T-helper 17 cell (primary cell): ENCODE results near the gene CSN1S1. TPM values are rescaled to one million over a fixed set of nuclear protein-coding genes. Genes with fewer than 3 reads are reported as not detected.

Experiments used
- total RNA-seq, 4 donors: library from RNA in 2 of 4; stranded (reverse) in 2 of 4; gene quantifications; one replicate each; pipeline ENCODE4 v1.2.3 and lab custom pipeline; 2022 to 2026

The CSN1S1 gene
- total RNA-seq, 2 donors from 2014 or later, result not detected

Other genes starting within 250 kb of the CSN1S1 start
- gene SULT1B1, start 170.4 kb upstream of the CSN1S1 start, total RNA-seq, result 1 to 10 TPM; 4.3 to 6.3 TPM
- not detected for gene SULT1E1, start 70.9 kb upstream of the CSN1S1 start, total RNA-seq
- gene CSN2, start 34.7 kb downstream of the CSN1S1 start, total RNA-seq, result not detected
- not detected for gene STATH, start 64.9 kb downstream of the CSN1S1 start, total RNA-seq
- gene HTN3, start 97.4 kb downstream of the CSN1S1 start, total RNA-seq, result not detected
- gene HTN1, start 119.4 kb downstream of the CSN1S1 start, total RNA-seq, result not detected
- gene PRR27, start 223.2 kb downstream of the CSN1S1 start, total RNA-seq, result not detected